ENCODE data around the gene EPN2.

Gene EPN2

GRCh38 chr17:19242323-19242722 is 5.2 kb downstream of the EPN2 start:
- no peak for DNase-seq

DNA sequence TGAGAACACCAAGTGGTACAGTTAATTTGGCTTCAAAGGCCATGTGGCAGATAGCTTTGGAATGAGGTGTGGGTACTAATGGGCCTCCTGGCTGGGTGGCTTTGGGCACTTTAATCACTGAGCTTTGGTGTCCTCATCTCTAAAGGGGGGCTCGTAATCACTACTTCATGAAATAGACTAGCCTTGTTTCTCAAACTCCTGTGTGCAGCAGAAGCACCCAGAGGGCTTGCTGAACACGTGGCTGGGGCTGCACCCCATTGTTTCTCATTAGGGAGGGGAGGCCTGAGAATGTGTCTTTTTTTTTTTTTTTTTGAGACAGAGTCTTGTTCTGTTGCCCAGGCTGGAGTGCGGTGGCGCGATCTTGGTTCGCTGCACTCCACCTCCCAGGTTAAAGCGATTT is 5.8 kb downstream of the EPN2 start:
- DNase-seq = no peak

DNA sequence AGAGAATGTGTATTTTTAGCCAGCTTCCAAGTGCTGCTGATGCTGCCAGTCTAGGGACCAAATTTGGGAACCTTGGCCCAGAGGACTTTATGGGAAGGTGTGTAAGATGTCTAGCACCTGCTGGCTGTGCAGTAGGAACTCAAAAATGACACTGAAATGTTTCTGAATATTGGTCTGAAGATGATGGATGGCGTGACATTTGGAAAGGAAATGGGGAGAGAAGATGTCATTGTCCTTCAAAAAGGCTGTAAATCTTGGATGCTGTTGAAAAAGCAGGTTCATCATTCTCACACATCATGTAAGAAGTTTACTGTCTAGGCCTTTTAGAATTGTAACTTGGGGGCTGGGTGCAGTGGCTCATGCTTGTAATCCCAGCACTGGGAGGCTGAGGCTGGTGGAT is 6.7 kb downstream of the EPN2 start:
- DNase-seq = no peak

DNA sequence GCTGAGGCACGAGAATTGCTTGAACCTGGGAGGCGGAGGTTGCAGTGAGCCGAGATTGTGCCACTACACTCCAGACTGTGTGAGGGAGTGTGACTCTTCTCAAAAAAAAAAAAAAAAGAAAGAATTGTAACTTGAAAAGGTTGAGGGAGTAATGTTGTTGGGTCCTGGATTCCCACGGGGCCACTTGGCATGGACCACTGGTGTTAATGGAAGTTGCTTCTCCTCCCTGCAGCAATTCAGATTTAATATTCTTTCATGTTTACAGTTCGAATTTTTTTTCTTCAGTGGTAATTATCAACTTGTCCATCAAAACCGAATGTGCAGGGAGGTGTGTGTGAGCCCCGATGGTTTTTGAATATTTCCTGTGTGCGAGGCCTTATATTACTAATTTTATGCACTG is 7.2 kb downstream of the EPN2 start:
- DNase-seq = no peak

GRCh38 chr17:19244781-19245180 is 7.6 kb downstream of the EPN2 start:
- no peak for DNase-seq

- no peak for DNase-seq
These were observed 10.3 kb downstream of the EPN2 start for GRCh38 chr17:19247473-19247872.

DNA sequence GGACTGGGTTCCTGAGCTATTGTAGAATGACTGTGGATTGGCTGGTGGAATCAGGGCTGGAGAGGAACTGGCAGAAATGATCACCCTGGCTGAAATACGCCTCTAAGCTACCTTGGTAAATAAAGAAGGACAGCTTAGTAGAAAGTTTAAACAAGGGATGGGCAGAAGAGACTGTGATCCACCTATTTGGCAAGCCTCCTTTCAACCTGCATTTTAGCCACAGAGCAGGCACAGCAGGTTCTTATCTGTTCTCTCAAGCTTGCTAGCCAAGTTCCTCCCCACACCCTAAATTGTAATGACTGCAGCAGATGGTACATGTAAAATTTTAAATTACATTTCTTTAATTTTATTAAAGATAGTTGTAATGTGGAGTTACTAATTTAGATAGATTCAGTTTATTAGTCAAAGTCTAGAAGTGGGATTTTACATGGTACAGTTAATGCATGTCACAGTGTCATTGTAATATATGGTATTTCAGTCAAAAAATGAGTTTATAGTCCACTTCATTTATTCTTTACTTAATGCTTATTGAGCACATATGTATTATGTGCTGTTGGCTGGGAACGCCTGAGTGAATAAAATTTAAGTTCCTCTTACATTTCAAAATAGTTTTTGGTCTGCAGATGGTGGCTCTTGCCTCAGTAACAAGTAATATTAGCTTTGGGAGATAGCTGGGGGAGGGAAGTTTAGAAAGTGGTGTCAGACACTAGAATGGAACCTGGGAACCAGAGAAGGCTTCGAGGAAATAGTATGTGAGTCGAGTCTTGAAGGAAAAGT is 11.2 kb downstream of the EPN2 start:
- no peak for DNase-seq

- no peak for DNase-seq
These were observed 11.9 kb downstream of the EPN2 start for GRCh38 chr17:19248928-19249574.

DNA sequence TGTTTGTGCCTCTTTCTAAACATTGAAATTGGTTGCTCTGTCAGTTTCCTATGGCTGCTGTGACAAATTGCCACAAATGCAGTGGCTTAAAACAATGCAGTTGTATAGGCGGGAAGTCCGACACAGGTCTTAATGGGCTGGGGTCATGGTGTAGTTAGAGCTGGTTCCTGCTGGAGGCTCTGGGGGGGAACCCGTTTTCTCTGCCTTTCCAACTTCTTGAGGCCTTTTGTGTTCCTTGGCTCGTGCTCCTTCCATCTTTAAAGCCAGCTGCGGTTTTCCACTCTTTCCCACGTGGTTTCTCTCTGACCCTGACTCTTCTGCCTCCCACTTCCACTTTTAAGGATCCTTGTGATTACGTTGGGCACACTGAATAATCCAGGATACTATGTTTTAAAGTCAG is 12.5 kb downstream of the EPN2 start:
- DNase-seq = no peak

GRCh38 chr17:19250421-19251173 is 13.4 kb downstream of the EPN2 start:
- no peak for DNase-seq

GRCh38 chr17:19253112-19253511 is 15.9 kb downstream of the EPN2 start:
- no peak for DNase-seq

DNA sequence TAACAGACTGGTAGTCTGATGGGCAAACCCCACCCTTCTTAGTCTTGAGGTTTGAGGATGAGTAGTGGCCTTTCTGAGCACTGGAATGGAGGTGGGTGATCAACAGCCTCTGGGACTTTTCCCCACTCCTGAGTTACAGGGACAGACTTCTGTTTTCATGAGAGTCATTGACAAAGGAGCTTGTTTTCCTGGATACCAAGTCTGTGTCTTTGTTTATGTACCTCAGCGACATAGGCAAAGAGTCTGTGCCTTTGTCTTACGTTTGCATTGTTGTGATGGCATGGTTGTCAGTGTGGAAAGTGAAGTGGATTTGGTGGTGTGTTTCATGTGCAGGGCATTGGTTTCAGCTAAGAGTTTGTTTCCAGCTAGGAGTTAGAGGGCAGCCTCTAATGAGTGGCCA is 17.5 kb downstream of the EPN2 start:
- DNase-seq = no peak

- no peak for DNase-seq
These were observed 18.1 kb downstream of the EPN2 start for GRCh38 chr17:19255279-19255678.

GRCh38 chr17:19258371-19258770 is 21.2 kb downstream of the EPN2 start:
- DNase-seq = no peak

DNA sequence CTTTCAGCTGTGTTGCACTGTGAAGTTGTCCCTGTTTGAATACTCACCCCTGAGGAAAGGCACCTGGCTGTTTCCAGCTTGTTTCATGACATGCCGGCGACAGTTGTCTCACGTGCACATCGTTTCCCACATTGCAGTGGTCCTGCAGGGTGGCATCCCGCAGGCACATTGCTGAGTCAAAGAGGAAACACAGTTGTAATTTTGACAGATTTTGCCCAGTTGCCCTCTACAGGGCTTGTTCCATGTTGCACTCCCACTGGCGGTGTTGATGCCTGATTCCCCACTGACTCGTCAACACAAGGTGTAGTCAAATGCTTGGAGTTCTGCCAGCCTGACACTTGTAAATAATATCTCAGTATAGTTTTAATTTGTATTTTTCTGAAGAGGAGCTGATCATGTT is 23.8 kb downstream of the EPN2 start:
- DNase-seq = no peak

DNA sequence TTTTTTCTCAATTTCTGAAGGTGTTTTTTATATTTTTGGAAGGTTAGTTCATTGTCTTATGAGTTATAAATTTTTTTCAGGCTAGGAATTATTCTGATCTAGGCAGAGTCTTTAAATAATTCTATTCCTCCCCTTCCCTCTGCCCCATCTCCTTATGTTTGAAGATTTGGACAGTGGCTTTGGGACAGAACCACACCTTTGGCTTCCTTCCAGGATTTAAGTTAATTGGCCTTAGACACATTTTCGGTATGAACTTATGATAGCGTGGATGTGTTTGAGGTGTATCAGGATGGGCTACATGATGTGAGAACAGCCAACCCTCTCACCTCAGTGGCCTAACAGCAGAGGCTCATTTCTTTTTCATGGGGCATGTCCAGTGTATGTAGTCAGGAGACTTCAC is 24.3 kb downstream of the EPN2 start:
- DNase-seq = no peak

DNA sequence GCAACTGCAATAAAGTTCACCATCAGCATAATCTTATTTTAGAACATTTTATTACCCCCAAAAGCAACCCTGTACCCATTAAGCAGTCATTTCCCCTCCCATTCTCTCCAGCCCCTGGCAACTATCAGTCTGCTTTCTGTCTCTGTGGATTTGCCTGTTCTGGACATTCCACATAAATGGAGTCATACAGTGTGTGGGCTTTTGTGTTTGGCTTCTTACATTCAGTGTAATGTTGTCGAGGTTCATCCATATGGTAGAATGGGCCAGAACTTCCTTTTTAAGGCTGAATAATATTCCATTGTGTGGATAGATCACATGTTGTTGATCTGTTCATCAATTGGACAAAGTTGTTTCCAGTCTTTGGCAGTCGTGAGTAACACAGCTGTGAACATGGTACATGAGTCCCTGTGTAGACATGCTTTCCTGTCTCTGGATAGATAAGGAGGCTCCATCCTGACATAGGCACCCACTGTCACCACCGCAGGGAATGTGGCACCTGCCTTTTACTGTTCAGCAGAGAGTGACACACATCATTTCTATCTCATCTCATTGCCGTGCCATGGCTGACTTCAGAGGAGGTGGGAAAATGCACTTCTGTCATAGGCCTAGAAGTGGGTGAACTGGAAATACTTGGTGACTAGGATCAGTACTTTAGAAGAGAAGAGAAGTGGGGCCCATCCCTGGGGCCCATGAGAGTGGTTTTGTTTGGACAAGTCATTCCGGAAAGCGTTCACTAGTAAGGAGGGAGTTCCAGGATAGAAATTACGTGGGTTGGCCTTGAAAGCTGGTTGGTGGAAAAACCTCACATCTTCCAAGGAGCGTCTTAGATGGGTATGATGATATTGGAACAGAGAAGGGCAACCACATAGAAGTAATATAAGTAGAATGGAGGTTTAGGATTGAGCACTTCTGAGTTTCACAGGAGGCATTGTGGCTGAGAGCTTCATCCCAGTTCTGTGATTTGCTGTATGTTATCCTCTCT is 25.8 kb downstream of the EPN2 start:
- no peak for DNase-seq

- DNase-seq = no peak
These were observed 26.5 kb downstream of the EPN2 start for GRCh38 chr17:19263641-19264051.

DNA sequence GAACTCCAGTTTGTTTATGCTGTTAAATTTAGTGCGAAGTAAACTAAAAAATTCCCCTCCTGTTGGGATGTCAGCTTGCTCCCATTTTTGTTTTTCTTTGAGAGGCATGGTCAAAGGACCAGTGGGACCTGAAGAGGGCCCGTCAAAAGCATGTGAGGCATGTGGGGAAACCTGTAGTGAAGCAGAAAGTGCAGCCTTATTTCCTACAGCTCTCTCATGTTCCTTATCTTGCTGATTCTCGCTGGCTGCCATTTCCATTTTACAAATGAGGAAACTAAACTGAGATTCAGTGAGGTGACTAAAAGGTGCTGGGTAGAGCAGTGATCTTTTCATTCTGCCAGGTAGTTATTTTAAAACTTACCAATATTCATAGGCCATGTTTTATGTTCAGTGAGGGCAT is 27.1 kb downstream of the EPN2 start:
- no peak for DNase-seq

- no peak for DNase-seq
These were observed 27.5 kb downstream of the EPN2 start for GRCh38 chr17:19264681-19265080.

GRCh38 chr17:19265755-19266154 is 28.6 kb downstream of the EPN2 start:
- no peak for DNase-seq

- no peak for DNase-seq
These were observed 31.4 kb downstream of the EPN2 start for GRCh38 chr17:19268611-19269010.

DNA sequence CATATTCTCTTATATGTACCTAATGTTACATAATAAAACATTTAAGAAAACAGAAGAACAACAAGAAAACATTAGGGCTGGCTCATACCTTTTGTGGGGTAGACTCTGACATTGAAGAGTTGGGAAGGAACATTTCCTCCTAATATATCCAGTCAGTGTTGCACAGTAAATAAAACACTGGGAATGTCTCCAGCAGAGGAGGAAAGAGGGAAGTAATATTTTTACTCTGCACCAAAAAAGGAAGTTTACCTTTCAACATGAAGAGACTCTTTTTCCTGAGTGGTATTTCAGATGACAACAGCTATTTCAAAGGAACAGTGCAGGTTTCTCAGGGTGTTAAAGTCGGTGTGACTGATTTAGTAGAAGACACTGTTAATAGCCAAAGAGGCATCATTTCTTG is 31.9 kb downstream of the EPN2 start:
- DNase-seq = no peak

All from T-helper 9 cell (primary cell).